PC-3 (cell line): ENCODE results near the gene DRC1.

Source experiments
- EZH2 ChIP-seq: fragments of 300-600 bp; sonication (generic); IDR thresholded peaks from one replicate; pipeline ENCODE4 v1.6.1; 2017; ENCODE audit warnings: antibody characterized with exemption, mild to moderate bottlenecking, low read length; ENCODE audit not compliant: unreplicated experiment
- TF ChIP-seq, protein P1 (sequence below): fragments of 300-600 bp; sonication (generic); conservative IDR thresholded peaks from 2 replicates; pipeline ENCODE4 v1.5.1; 2017; ENCODE audit warnings: antibody characterized with exemption, low read depth, mild to moderate bottlenecking, low read length

GRCh38 chr2:26483957-26484565 lies 82.3 kb downstream of the DRC1 start:
- TF ChIP-seq, protein P1, sequence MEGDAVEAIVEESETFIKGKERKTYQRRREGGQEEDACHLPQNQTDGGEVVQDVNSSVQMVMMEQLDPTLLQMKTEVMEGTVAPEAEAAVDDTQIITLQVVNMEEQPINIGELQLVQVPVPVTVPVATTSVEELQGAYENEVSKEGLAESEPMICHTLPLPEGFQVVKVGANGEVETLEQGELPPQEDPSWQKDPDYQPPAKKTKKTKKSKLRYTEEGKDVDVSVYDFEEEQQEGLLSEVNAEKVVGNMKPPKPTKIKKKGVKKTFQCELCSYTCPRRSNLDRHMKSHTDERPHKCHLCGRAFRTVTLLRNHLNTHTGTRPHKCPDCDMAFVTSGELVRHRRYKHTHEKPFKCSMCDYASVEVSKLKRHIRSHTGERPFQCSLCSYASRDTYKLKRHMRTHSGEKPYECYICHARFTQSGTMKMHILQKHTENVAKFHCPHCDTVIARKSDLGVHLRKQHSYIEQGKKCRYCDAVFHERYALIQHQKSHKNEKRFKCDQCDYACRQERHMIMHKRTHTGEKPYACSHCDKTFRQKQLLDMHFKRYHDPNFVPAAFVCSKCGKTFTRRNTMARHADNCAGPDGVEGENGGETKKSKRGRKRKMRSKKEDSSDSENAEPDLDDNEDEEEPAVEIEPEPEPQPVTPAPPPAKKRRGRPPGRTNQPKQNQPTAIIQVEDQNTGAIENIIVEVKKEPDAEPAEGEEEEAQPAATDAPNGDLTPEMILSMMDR = no peak
- no peak for TF ChIP-seq EZH2
